ENCODE measurements around the gene SNTB2. TPM values are rescaled to one million over a fixed set of nuclear protein-coding genes. Genes with fewer than 3 reads are reported as not detected.
A peak's percentile ranks its signal among the peaks of the same experiment; 100 is the strongest.

Gene SNTB2
- total RNA-seq, 4 donors from 2014 or later: 58.0 to 99.5 (median 96.7) TPM

GRCh38 chr16:69340095-69340644 lies 153.2 kb downstream of the SNTB2 start:
- H3K27ac ChIP-seq: peak overlapping the region in 2 of 3 donors; percentile 85 to 94
- intact Hi-C loops (cut with DNase I): no loop called here

DNA sequence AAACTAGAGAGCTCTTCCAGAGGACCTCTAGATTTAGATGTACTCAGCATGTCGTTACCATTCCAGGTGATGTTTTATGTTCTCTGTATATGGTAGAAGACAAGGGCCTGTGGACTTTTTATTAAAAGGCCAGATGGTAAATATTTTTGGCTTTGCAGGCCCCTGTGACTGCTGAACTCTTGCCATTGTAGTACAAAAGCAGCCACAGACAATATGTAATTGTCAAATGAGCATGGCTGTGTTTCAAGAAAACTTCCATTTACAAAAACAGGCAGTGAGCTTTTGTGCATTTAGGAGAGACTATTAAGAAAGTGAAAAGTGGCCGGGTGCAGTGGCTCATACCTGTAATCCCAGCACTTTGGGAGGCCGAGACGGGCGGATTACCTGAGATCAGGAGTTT lies 157.2 kb downstream of the SNTB2 start:
- intact Hi-C loops (cut with DNase I): no loop called here
- Histone ChIP-seq H3K4me1 (peaks cover 8 to 9% of the 10 kb centered on the region in 2 donors), H3K9me3 (no peaks in the 10 kb centered on the region), H3K27ac (no peak overlapping the region), H3K4me3 (replicated peaks in 1 of 3) (no peak overlapping the region), H3K36me3 (peaks cover 10 to 15% of the 10 kb centered on the region in 2 donors), H3K27me3 (no peaks in the 10 kb centered on the region)
- no peak for DNase-seq
- 91 to 95% methylated on average over 5 of the region's 5 CpGs for WGBS, 2 donors
- TF ChIP-seq CTCF (IDR thresholded peaks at IDR 0.05) (no peak), POLR2A (IDR thresholded peaks at IDR 0.05) (no peak)

More at GRCh38 chr16:69340095-69340644, 153.2 kb downstream of the SNTB2 start:
- Histone ChIP-seq H3K4me3 (replicated peaks in 1 of 3) (peak overlapping the region; percentile 48 to 82 (median 82)), H3K4me1 (peaks cover 19 to 24% of the 10 kb centered on the region in 2 donors), H3K27me3 (no peaks in the 10 kb centered on the region), H3K36me3 (peaks cover 18 to 26% of the 10 kb centered on the region in 2 donors), H3K9me3 (no peaks in the 10 kb centered on the region)
- no peak for TF ChIP-seq POLR2A (IDR thresholded peaks at IDR 0.05)
- no peak for TF ChIP-seq CTCF (IDR thresholded peaks at IDR 0.05)
- WGBS, 2 donors: 7 to 8% methylated on average over 14 to 16 of the region's 16 CpGs
- no peak for DNase-seq

DNA sequence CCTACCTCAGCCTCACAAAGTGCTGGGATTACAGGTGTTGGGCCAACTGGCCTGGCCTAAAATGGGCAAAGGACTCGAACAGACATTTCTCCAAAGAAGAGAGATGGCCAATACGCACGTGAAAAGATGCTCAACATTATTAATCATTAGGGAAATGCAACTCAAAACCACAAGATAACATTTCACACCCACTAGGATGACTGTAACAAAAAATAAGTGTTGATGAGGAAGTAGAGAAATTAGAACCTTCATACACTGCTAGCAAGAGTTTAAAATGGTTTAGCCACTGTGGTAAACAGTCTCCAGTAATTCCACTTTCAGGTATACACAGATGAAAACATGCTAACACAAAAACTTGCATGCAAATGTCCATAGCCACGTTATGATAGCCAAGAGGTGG lies 159.0 kb downstream of the SNTB2 start:
- peaks cover 10 to 15% of the 10 kb centered on the region in 2 donors for H3K36me3 ChIP-seq
- no peak overlapping the region for H3K27ac ChIP-seq
- intact Hi-C loops (cut with DNase I): no loop called here
- WGBS, 2 donors: 81 to 86% methylated on average over 4 of the region's 4 CpGs
- H3K27me3 ChIP-seq: no peaks in the 10 kb centered on the region
- DNase-seq: no peak
- peaks cover under 1 to 8% of the 10 kb centered on the region in 2 donors for H3K4me1 ChIP-seq
- H3K4me3 ChIP-seq (replicated peaks in 1 of 3): no peak overlapping the region
- TF ChIP-seq POLR2A (IDR thresholded peaks at IDR 0.05) (no peak), CTCF (IDR thresholded peaks at IDR 0.05) (no peak)
- no peaks in the 10 kb centered on the region for H3K9me3 ChIP-seq

GRCh38 chr16:69346683-69347082 lies 159.7 kb downstream of the SNTB2 start:
- no peaks in the 10 kb centered on the region for H3K27me3 ChIP-seq
- WGBS, 2 donors: 86 to 88% methylated on average over 6 of the region's 6 CpGs
- intact Hi-C loops (cut with DNase I): no loop called here
- no peak overlapping the region for H3K4me3 ChIP-seq (replicated peaks in 1 of 3)
- no peaks in the 10 kb centered on the region for H3K9me3 ChIP-seq
- DNase-seq: no peak
- TF ChIP-seq POLR2A (IDR thresholded peaks at IDR 0.05) (no peak), CTCF (IDR thresholded peaks at IDR 0.05) (no peak)
- H3K36me3 ChIP-seq: peaks cover 3 to 9% of the 10 kb centered on the region in 2 donors
- H3K27ac ChIP-seq: no peak overlapping the region
- peaks cover 8 to 13% of the 10 kb centered on the region in 2 donors for H3K4me1 ChIP-seq

DNA sequence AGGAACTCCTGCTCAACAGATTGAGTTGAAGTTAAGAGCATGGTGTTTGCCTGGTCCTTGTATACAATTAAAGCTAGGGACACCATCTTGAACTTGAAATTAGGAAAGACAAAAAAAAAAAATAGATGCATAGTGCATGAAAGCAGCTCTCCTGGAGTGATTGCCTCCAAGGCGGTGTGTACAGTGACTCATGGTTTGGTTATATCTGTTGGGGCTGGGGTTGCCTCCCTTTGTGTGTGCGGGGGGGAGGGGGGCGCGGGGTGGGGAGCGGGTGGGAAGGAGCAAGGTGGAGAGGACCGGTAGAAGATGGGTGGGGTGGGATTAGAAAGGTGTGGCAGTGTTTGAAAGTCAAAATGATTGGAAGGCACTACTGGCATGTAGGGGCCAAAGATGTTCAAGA lies 161.3 kb downstream of the SNTB2 start:
- TF ChIP-seq CTCF (IDR thresholded peaks at IDR 0.05) (no peak), POLR2A (IDR thresholded peaks at IDR 0.05) (no peak)
- H3K4me3 ChIP-seq (replicated peaks in 1 of 3): no peak overlapping the region

More for the DNA sequence above, 161.3 kb downstream of the SNTB2 start:
- Histone ChIP-seq H3K9me3 (no peaks in the 10 kb centered on the region), H3K27ac (no peak overlapping the region), H3K4me1 (peaks cover 8 to 13% of the 10 kb centered on the region in 2 donors), H3K27me3 (no peaks in the 10 kb centered on the region), H3K36me3 (no peaks in the 10 kb centered on the region)
- intact Hi-C loops (cut with DNase I): no loop called here
- WGBS, 2 donors: 90 to 95% methylated on average over 6 of the region's 6 CpGs
- no peak for DNase-seq
